ENCODE data around the gene GUCY1A2.

- no peak for TF ChIP-seq CTCF (IDR thresholded peaks at IDR 0.05 in 2 of 3, conservative IDR thresholded peaks at IDR 0.05 in 1 of 3; ENCODE audit: borderline replicate concordance in 1 of 3, insufficient read depth in 1 of 3, low read depth in 2 of 3, low read length in 2 of 3)
- no peak for TF ChIP-seq EZH2phosphoT487 (IDR thresholded peaks at IDR 0.05; ENCODE audit: borderline replicate concordance)
- no peak for TF ChIP-seq REST (IDR thresholded peaks at IDR 0.05; ENCODE audit: low read depth)
- TF ChIP-seq ZBTB33 (IDR thresholded peaks at IDR 0.05; ENCODE audit: extremely low read depth, insufficient replicate concordance, low read length) = no peak
- TF ChIP-seq POLR2A (IDR thresholded peaks at IDR 0.05; ENCODE audit: borderline replicate concordance, extremely low read depth, insufficient read depth, insufficient read length) = no peak
- no peak for TF ChIP-seq YY1 (IDR thresholded peaks at IDR 0.05; ENCODE audit: extremely low read depth, insufficient replicate concordance, low read depth, low read length)
- no peak for TF ChIP-seq JUND (IDR thresholded peaks at IDR 0.05)
- no peak for TF ChIP-seq SIN3A (IDR thresholded peaks at IDR 0.05; ENCODE audit: low read depth)
- TF ChIP-seq ELF1 (IDR thresholded peaks at IDR 0.05; ENCODE audit: borderline replicate concordance, low read depth) = no peak
Measured at GRCh38 chr11:106939157-106939556, 79.1 kb downstream of the GUCY1A2 start.
